Transverse colon (tissue), 3 donors: ENCODE data around the gene PITPNC1.

Experiments used
- CTCF ChIP-seq, 5 experiments: fragments of 200-600 bp in 3 of 5; fragments of 450-650 bp in 2 of 5; sonication (generic) in 3 of 5; IDR thresholded peaks; 1 replicate in 2 of 5; 2 replicates in 3 of 5; pipeline ENCODE4 v1.5.1; 2016 to 2017; ENCODE audit warnings: antibody characterized with exemption in 5 of 5, inconsistent platforms in 3 of 5, mild to moderate bottlenecking in 2 of 5, moderate library complexity in 1 of 5
- POLR2A ChIP-seq: fragments of 450-650 bp; IDR thresholded peaks from one replicate; pipeline ENCODE4 v1.6.1; 2016; ENCODE audit warnings: antibody characterized with exemption, mild to moderate bottlenecking, moderate library complexity

- TF ChIP-seq POLR2A (no peak), CTCF (IDR thresholded peaks at IDR 0.05) (no peak)
These were observed 18.5 kb upstream of the PITPNC1 start for GRCh38 chr17:67358612-67359011.
